H1 (cell line): ENCODE results near the gene RNF26.

ENCODE experiments used
- BCL11A ChIP-seq, 2 experiments: IDR thresholded peaks; one replicate each; pipeline ENCODE4 v1.6.1; 2011; ENCODE audit warnings: low read depth in 2 of 2, low read length in 2 of 2, mild to moderate bottlenecking in 2 of 2
- BRCA1 ChIP-seq: IDR thresholded peaks from 2 replicates; pipeline ENCODE4 v1.6.1; 2012; ENCODE audit warnings: low read depth, low read length, improper control_type of control experiment
- EP300 ChIP-seq, 2 experiments: IDR thresholded peaks; 1 replicate in 1 of 2; 2 replicates in 1 of 2; pipeline ENCODE4 v1.6.1; 2011 to 2012; ENCODE audit warnings: low read depth in 2 of 2, low read length in 2 of 2, mild to moderate bottlenecking in 2 of 2, borderline replicate concordance in 1 of 2, inconsistent platforms in 1 of 2, moderate library complexity in 1 of 2
- EZH2 ChIP-seq: fragments of 200-600 bp; sonication (generic); IDR thresholded peaks from 2 replicates; pipeline ENCODE4 v1.7.1; 2012; ENCODE audit warnings: low read depth, mild to moderate bottlenecking, moderate library complexity, low read length, inconsistent platforms; ENCODE audit not compliant: severe bottlenecking
- POLR2A ChIP-seq, 2 experiments: IDR thresholded peaks; 1 replicate in 1 of 2; 2 replicates in 1 of 2; pipeline ENCODE4 v1.6.1; 2011; ENCODE audit warnings: low read depth in 2 of 2, low read length in 2 of 2, mild to moderate bottlenecking in 2 of 2; ENCODE audit errors: control extremely low read depth in 1 of 2
- RAD21 ChIP-seq, 2 experiments: IDR thresholded peaks in 1 of 2; conservative IDR thresholded peaks in 1 of 2; 2 replicates each; pipeline ENCODE4 v1.6.1; 2011; ENCODE audit warnings: low read depth in 2 of 2, low read length in 2 of 2, improper control_type of control experiment in 1 of 2, inconsistent platforms in 1 of 2, mild to moderate bottlenecking in 1 of 2, moderate library complexity in 1 of 2
- SIRT6 ChIP-seq: IDR thresholded peaks from one replicate; pipeline ENCODE4 v1.7.1; 2012; ENCODE audit warnings: low read length, inconsistent platforms
- SP4 ChIP-seq: IDR thresholded peaks from 2 replicates; pipeline ENCODE4 v1.6.1; 2012; ENCODE audit warnings: low read length, inconsistent platforms
- TAF7 ChIP-seq: optimal IDR thresholded peaks from 2 replicates; pipeline ENCODE3; 2011; ENCODE audit warnings: low read depth, mild to moderate bottlenecking, inconsistent platforms, low read length, moderate library complexity, borderline replicate concordance
- USF2 ChIP-seq: IDR thresholded peaks from 2 replicates; pipeline ENCODE4 v1.6.1; 2011; ENCODE audit warnings: low read length, improper control_type of control experiment
- TF ChIP-seq, protein P1 (sequence below): IDR thresholded peaks from 2 replicates; pipeline ENCODE4 v1.6.1; 2012; ENCODE audit warnings: low read length, inconsistent platforms
- TF ChIP-seq, protein P2 (sequence below), 3 experiments: IDR thresholded peaks; 1 replicate in 2 of 3; 2 replicates in 1 of 3; pipeline versions ENCODE4 v1.5.1 to v1.6.1; 2011; ENCODE audit warnings: low read length in 3 of 3, mild to moderate bottlenecking in 3 of 3, inconsistent platforms in 2 of 3, low read depth in 1 of 3, moderate library complexity in 1 of 3; ENCODE audit not compliant: insufficient read depth in 1 of 3; ENCODE audit errors: control extremely low read depth in 1 of 3

DNA sequence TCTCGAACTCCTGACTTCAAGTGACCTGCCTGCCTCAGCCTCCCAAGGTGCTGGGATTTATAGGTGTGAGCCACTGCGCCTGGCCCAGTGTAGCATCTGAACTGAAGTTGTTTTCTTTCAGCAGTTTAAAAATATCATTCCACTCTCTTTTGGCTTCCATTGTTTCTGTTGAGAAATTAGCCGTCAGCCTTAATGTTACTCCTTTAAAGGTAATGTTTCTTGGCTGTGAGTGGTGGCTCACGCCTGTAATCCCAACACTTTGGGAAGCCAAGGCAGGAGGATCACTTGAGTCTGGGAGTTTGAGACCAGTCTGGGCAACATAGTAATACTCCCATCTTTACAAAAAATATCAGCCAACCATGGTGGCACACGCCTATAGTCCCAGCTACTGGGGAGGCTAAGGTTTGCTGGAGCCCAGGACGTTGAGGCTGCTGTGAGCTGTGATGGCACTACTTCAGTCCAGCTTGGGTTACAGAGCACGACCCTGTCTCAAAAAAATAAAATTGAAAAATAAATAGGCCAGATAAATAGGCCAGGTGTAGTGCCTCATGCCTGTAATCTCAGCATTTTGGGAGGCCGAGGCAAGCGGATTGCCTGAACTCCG lies 43.3 kb upstream of the RNF26 start:
- TF ChIP-seq SP4 (no peak), RAD21 (IDR thresholded peaks at IDR 0.05 in 1 of 2, conservative IDR thresholded peaks at IDR 0.05 in 1 of 2; ENCODE audit: low read depth in 2 of 2, low read length in 2 of 2) (no peak), USF2 (no peak), EZH2 (no peak), TAF7 (no peak), BCL11A (IDR thresholded peaks at IDR 0.05; ENCODE audit: low read depth in 2 of 2, low read length in 2 of 2) (no peak), EP300 (IDR thresholded peaks at IDR 0.05; ENCODE audit: borderline replicate concordance in 1 of 2, low read depth in 2 of 2, low read length in 2 of 2) (no peak), POLR2A (IDR thresholded peaks at IDR 0.05; ENCODE audit: control extremely low read depth in 1 of 2, low read depth in 2 of 2, low read length in 2 of 2) (no peak), BRCA1 (no peak), SIRT6 (no peak)
- TF ChIP-seq, protein P1, sequence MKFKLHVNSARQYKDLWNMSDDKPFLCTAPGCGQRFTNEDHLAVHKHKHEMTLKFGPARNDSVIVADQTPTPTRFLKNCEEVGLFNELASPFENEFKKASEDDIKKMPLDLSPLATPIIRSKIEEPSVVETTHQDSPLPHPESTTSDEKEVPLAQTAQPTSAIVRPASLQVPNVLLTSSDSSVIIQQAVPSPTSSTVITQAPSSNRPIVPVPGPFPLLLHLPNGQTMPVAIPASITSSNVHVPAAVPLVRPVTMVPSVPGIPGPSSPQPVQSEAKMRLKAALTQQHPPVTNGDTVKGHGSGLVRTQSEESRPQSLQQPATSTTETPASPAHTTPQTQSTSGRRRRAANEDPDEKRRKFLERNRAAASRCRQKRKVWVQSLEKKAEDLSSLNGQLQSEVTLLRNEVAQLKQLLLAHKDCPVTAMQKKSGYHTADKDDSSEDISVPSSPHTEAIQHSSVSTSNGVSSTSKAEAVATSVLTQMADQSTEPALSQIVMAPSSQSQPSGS, result no peak
- TF ChIP-seq, protein P2, sequence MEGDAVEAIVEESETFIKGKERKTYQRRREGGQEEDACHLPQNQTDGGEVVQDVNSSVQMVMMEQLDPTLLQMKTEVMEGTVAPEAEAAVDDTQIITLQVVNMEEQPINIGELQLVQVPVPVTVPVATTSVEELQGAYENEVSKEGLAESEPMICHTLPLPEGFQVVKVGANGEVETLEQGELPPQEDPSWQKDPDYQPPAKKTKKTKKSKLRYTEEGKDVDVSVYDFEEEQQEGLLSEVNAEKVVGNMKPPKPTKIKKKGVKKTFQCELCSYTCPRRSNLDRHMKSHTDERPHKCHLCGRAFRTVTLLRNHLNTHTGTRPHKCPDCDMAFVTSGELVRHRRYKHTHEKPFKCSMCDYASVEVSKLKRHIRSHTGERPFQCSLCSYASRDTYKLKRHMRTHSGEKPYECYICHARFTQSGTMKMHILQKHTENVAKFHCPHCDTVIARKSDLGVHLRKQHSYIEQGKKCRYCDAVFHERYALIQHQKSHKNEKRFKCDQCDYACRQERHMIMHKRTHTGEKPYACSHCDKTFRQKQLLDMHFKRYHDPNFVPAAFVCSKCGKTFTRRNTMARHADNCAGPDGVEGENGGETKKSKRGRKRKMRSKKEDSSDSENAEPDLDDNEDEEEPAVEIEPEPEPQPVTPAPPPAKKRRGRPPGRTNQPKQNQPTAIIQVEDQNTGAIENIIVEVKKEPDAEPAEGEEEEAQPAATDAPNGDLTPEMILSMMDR (IDR thresholded peaks at IDR 0.05; ENCODE audit: control extremely low read depth in 1 of 3, insufficient read depth in 1 of 3, low read depth in 1 of 3, low read length in 3 of 3), result no peak
